ENCODE data around the gene PDE9A. TPM values are rescaled to one million over a fixed set of nuclear protein-coding genes. Genes with fewer than 3 reads are reported as not detected.

Gene PDE9A
- total RNA-seq, 1 donor from 2014 or later, result 2.0 TPM

GRCh38 chr21:42746593-42747275 is 93.3 kb downstream of the PDE9A start:
- no peak for DNase-seq (ENCODE audit: low read depth)
- H3K4me3 ChIP-seq (ENCODE audit: low read depth, low read length), result no peak overlapping the region
- TF ChIP-seq CTCF (conservative IDR thresholded peaks at IDR 0.05; ENCODE audit: low read depth, low read length), result no peak

- H3K4me3 ChIP-seq (ENCODE audit: low read depth, low read length), result no peak overlapping the region
- TF ChIP-seq CTCF (conservative IDR thresholded peaks at IDR 0.05; ENCODE audit: low read depth, low read length), result no peak
- no peak for DNase-seq (ENCODE audit: low read depth)
Measured at GRCh38 chr21:42747276-42747701, 93.9 kb downstream of the PDE9A start.

GRCh38 chr21:42747746-42748351 is 94.4 kb downstream of the PDE9A start:
- no peak overlapping the region for H3K4me3 ChIP-seq (ENCODE audit: low read depth, low read length)
- TF ChIP-seq CTCF (conservative IDR thresholded peaks at IDR 0.05; ENCODE audit: low read depth, low read length), result no peak
- DNase-seq (ENCODE audit: low read depth), result no peak

- TF ChIP-seq CTCF (conservative IDR thresholded peaks at IDR 0.05; ENCODE audit: low read depth, low read length), result no peak
- no peak for DNase-seq (ENCODE audit: low read depth)
- no peak overlapping the region for H3K4me3 ChIP-seq (ENCODE audit: low read depth, low read length)
Measured at GRCh38 chr21:42748620-42749176, 95.3 kb downstream of the PDE9A start.

- no peak for TF ChIP-seq CTCF (conservative IDR thresholded peaks at IDR 0.05; ENCODE audit: low read depth, low read length)
- DNase-seq (ENCODE audit: low read depth), result no peak
- no peak overlapping the region for H3K4me3 ChIP-seq (ENCODE audit: low read depth, low read length)
Measured at GRCh38 chr21:42750737-42751530, 97.5 kb downstream of the PDE9A start.

GRCh38 chr21:42751866-42752265 is 98.4 kb downstream of the PDE9A start:
- no peak overlapping the region for H3K4me3 ChIP-seq (ENCODE audit: low read depth, low read length)
- no peak for TF ChIP-seq CTCF (conservative IDR thresholded peaks at IDR 0.05; ENCODE audit: low read depth, low read length)
- DNase-seq (ENCODE audit: low read depth), result no peak

Measured in epithelial cell of proximal tubule (primary cell).